ENCODE data around the gene L3MBTL4.

DNA sequence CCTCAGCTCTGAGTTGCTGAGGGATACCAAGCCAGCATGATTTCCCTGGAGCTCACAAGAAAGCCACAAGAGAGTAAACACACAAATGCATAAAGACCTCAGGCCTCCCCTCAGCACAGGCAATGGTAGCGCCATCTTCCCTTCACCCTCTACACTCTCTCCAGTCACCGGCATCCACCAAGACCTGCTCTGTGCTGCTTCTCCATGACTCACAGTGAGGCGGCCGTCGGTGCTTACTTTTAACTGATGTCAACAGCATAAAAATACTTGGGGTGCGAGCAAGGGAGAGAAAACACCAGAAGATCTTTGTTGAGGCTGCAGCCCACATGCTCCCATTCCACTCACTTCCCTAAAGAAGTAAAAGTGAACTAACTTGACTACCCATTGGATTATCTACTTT lies 46.7 kb downstream of the L3MBTL4 start:
- TF ChIP-seq, protein P1, sequence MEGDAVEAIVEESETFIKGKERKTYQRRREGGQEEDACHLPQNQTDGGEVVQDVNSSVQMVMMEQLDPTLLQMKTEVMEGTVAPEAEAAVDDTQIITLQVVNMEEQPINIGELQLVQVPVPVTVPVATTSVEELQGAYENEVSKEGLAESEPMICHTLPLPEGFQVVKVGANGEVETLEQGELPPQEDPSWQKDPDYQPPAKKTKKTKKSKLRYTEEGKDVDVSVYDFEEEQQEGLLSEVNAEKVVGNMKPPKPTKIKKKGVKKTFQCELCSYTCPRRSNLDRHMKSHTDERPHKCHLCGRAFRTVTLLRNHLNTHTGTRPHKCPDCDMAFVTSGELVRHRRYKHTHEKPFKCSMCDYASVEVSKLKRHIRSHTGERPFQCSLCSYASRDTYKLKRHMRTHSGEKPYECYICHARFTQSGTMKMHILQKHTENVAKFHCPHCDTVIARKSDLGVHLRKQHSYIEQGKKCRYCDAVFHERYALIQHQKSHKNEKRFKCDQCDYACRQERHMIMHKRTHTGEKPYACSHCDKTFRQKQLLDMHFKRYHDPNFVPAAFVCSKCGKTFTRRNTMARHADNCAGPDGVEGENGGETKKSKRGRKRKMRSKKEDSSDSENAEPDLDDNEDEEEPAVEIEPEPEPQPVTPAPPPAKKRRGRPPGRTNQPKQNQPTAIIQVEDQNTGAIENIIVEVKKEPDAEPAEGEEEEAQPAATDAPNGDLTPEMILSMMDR (IDR thresholded peaks at IDR 0.05): no peak
- TF ChIP-seq POLR2A (IDR thresholded peaks at IDR 0.05): no peak

Data from esophagus squamous epithelium (tissue), 4 donors.